HepG2 (cell line): ENCODE measurements around the gene RAB30. TPM values are rescaled to one million over a fixed set of nuclear protein-coding genes. Genes with fewer than 3 reads are reported as not detected.

Experiments
- ATF6 ChIP-seq: sonication (generic); formaldehyde crosslinking; conservative IDR thresholded peaks from 2 replicates; pipeline ENCODE4 v1.4.0; 2020; ENCODE audit warnings: missing genetic modification reagents
- CREM ChIP-seq, 2 experiments: sonication (generic) in 1 of 2; formaldehyde crosslinking in 1 of 2; IDR thresholded peaks; 2 replicates each; pipeline versions ENCODE4 v1.4.0 to v1.6.1; 2016 to 2020; ENCODE audit warnings: antibody characterized with exemption in 1 of 2, mild to moderate bottlenecking in 1 of 2, missing genetic modification reagents in 1 of 2
- E2F5 ChIP-seq: sonication (generic); formaldehyde crosslinking; conservative IDR thresholded peaks from 2 replicates; pipeline ENCODE4 v1.4.0; 2020; ENCODE audit warnings: missing genetic modification reagents
- EED ChIP-seq: sonication (generic); formaldehyde crosslinking; IDR thresholded peaks from 2 replicates; pipeline ENCODE4 v1.5.0; 2020; ENCODE audit warnings: mild to moderate bottlenecking, missing genetic modification reagents
- ETV5 ChIP-seq: IDR thresholded peaks from 2 replicates; pipeline ENCODE4 v1.6.1; 2018; ENCODE audit warnings: missing biosample characterization, missing genetic modification reagents, inconsistent platforms, borderline replicate concordance
- FOXC1 ChIP-seq: sonication (generic); formaldehyde crosslinking; IDR thresholded peaks from 2 replicates; pipeline ENCODE4 v1.8.0; 2022; ENCODE audit warnings: mild to moderate bottlenecking, missing genetic modification reagents, borderline replicate concordance
- FOXK1 ChIP-seq: sonication (generic); formaldehyde crosslinking; IDR thresholded peaks from 2 replicates; pipeline ENCODE4 v1.4.0; 2020; ENCODE audit warnings: low read depth, missing genetic modification reagents, borderline replicate concordance
- GTF3A ChIP-seq: sonication (generic); formaldehyde crosslinking; conservative IDR thresholded peaks from 2 replicates; pipeline ENCODE4 v1.4.0; 2020; ENCODE audit warnings: mild to moderate bottlenecking, missing genetic modification reagents
- HNRNPL ChIP-seq: fragments of 200-400 bp; formaldehyde crosslinking; IDR thresholded peaks from 2 replicates; pipeline ENCODE4 v1.6.1; 2017; ENCODE audit warnings: mild to moderate bottlenecking, low read depth, low read length
- JUN ChIP-seq: sonication (generic); formaldehyde crosslinking; IDR thresholded peaks from 2 replicates; pipeline ENCODE4 v1.4.0; 2020; ENCODE audit warnings: mild to moderate bottlenecking, missing genetic modification reagents
- NR2F1 ChIP-seq, 2 experiments: fragments of 450-650 bp in 1 of 2; formaldehyde crosslinking in 1 of 2; IDR thresholded peaks; 2 replicates each; pipeline versions ENCODE4 v1.5.0 to v1.6.1; 2016 to 2020; ENCODE audit warnings: mild to moderate bottlenecking in 1 of 2, missing compliant biosample characterization in 1 of 2, missing genetic modification reagents in 1 of 2, moderate library complexity in 1 of 2
- PAWR ChIP-seq: sonication (generic); formaldehyde crosslinking; IDR thresholded peaks from 2 replicates; pipeline ENCODE4 v1.4.0; 2020; ENCODE audit warnings: missing genetic modification reagents, mild to moderate bottlenecking, borderline replicate concordance
- PRMT3 ChIP-seq: sonication (generic); formaldehyde crosslinking; IDR thresholded peaks from 2 replicates; pipeline ENCODE4 v1.8.1; 2022; ENCODE audit warnings: low read depth, mild to moderate bottlenecking, moderate library complexity, missing genetic modification reagents, borderline replicate concordance
- SKIL ChIP-seq: sonication (generic); formaldehyde crosslinking; IDR thresholded peaks from 2 replicates; pipeline ENCODE4 v1.8.0; 2022; ENCODE audit warnings: missing genetic modification reagents, mild to moderate bottlenecking, moderate library complexity, borderline replicate concordance
- SRF ChIP-seq: IDR thresholded peaks from 2 replicates; pipeline ENCODE4 v1.6.1; 2011; ENCODE audit warnings: mild to moderate bottlenecking, low read depth, low read length, moderate library complexity
- TCF7 ChIP-seq: sonication (generic); IDR thresholded peaks from 2 replicates; pipeline ENCODE4 v1.6.1; 2016; ENCODE audit warnings: antibody characterized with exemption, low read depth
- ZBTB43 ChIP-seq: sonication (generic); formaldehyde crosslinking; conservative IDR thresholded peaks from 2 replicates; pipeline ENCODE4 v1.4.0; 2020; ENCODE audit warnings: missing genetic modification reagents
- ZFP36L1 ChIP-seq: sonication (generic); formaldehyde crosslinking; IDR thresholded peaks from 2 replicates; pipeline ENCODE4 v1.8.0; 2022; ENCODE audit warnings: mild to moderate bottlenecking, missing genetic modification reagents, moderate library complexity
- ZNF350 ChIP-seq: sonication (generic); formaldehyde crosslinking; IDR thresholded peaks from 2 replicates; pipeline ENCODE4 v1.4.0; 2020; ENCODE audit warnings: mild to moderate bottlenecking, low read depth, missing genetic modification reagents, borderline replicate concordance
- ZNF501 ChIP-seq: sonication (generic); formaldehyde crosslinking; IDR thresholded peaks from 2 replicates; pipeline ENCODE4 v1.5.1; 2020; ENCODE audit warnings: mild to moderate bottlenecking, moderate library complexity, missing genetic modification reagents
- ZNF589 ChIP-seq: sonication (generic); formaldehyde crosslinking; conservative IDR thresholded peaks from 2 replicates; pipeline ENCODE4 v1.8.0; 2022; ENCODE audit warnings: mild to moderate bottlenecking, moderate library complexity, missing genetic modification reagents
- ZNF598 ChIP-seq: sonication (generic); formaldehyde crosslinking; IDR thresholded peaks from 2 replicates; pipeline ENCODE4 v1.5.1; 2020; ENCODE audit warnings: mild to moderate bottlenecking, missing genetic modification reagents, borderline replicate concordance
- ZNF782 ChIP-seq: sonication (generic); formaldehyde crosslinking; IDR thresholded peaks from 2 replicates; pipeline ENCODE4 v1.4.0; 2020; ENCODE audit warnings: missing genetic modification reagents, mild to moderate bottlenecking, borderline replicate concordance
- polyA plus RNA-seq, 8 experiments: library from polyadenylated mRNA; depleted of rRNA in 3 of 8; stranded (reverse) in 7 of 8; unstranded in 1 of 8; fragments of >200 nt; fragmentation: Illumina TruSeq in 4 of 8; extraction: Trizol in 4 of 8; gene quantifications; 2 replicates each; pipeline versions ENCODE4 v1.2.1 to v1.2.3, GENCODE V29; 2011 to 2016; ENCODE audit warnings: low read depth in 4 of 8, missing spikeins in 1 of 8, mixed read lengths in 1 of 8; ENCODE audit not compliant: insufficient read depth in 1 of 8
- total RNA-seq, 5 experiments: library from RNA; depleted of rRNA; stranded (reverse); fragments of >200 nt; fragmentation: Illumina TruSeq; extraction: Trizol; gene quantifications; 2 replicates each; pipeline ENCODE4 v1.2.3, GENCODE V29; 2016; ENCODE audit warnings: low read depth in 1 of 5

Gene RAB30
- total and polyA plus RNA-seq, 2 of the 13 experiments (the other 11 are each of a cell fraction or from before 2014, with no cell fraction given): 3.7 to 5.0 TPM

GRCh38 chr11:83007909-83008580 lies 63.7 kb downstream of the RAB30 start (continued):
- peak; percentile 68; the same call in 1 of the 2 replicates for TF ChIP-seq CREM (IDR thresholded peaks at IDR 0.05)
- TF ChIP-seq CREM (CRISPR knock-in tag; IDR thresholded peaks at IDR 0.05): no peak
- TF ChIP-seq SKIL (CRISPR knock-in tag): peak; percentile 78; the same call in 1 of the 2 replicates
- TF ChIP-seq NR2F1 (CRISPR knock-in tag; IDR thresholded peaks at IDR 0.05): peak; percentile 91 to 93
- TF ChIP-seq JUN (CRISPR knock-in tag): no peak
- no peak for TF ChIP-seq HNRNPL
- TF ChIP-seq PAWR (CRISPR knock-in tag): no peak
- TF ChIP-seq ETV5 (CRISPR knock-in tag): peak; percentile 99
- TF ChIP-seq ZNF598 (CRISPR knock-in tag): 0 out of 2 replicates have a peak, but pooled peaks have one; percentile 17
- TF ChIP-seq GTF3A (CRISPR knock-in tag): no peak
- peak; percentile 47; the same call in 1 of the 2 replicates for TF ChIP-seq ZNF501 (CRISPR knock-in tag)
- TF ChIP-seq ZBTB43: 0 out of 2 replicates have a peak, but pooled peaks have one; percentile 64
- no peak for TF ChIP-seq E2F5
- TF ChIP-seq ZFP36L1 (CRISPR knock-in tag): no peak
- TF ChIP-seq ZNF782 (CRISPR knock-in tag): no peak
- no peak for TF ChIP-seq ATF6 (CRISPR knock-in tag)
- TF ChIP-seq FOXC1: peak; percentile 23; the same call in 1 of the 2 replicates
- TF ChIP-seq PRMT3 (CRISPR knock-in tag): peak; percentile 49; the same call in 1 of the 2 replicates
- peak; percentile 22; the same call in 1 of the 2 replicates for TF ChIP-seq FOXK1 (CRISPR knock-in tag)
- TF ChIP-seq TCF7: peak; percentile 69
- no peak for TF ChIP-seq EED (CRISPR knock-in tag)
- TF ChIP-seq ZNF589 (CRISPR knock-in tag): no peak
- peak; percentile 60; the same call in 1 of the 2 replicates for TF ChIP-seq ZNF350 (CRISPR knock-in tag)
- no peak for TF ChIP-seq SRF
